Neural progenitor cell (in vitro differentiated cells): Measurements from ENCODE around the gene GCKR. TPM values are rescaled to one million over a fixed set of nuclear protein-coding genes. Genes with fewer than 3 reads are reported as not detected.

Experiments
- DNase-seq: peaks from one replicate; pipeline ENCODE4 v3.0.0-alpha.2; 2016; ENCODE audit warnings: low spot score
- H2AFZ ChIP-seq: fragments of 200-600 bp; sonication (generic); replicated peaks from 2 replicates; pipeline ENCODE4 v1.6.1; 2016; ENCODE audit warnings: antibody characterized with exemption
- H3F3A ChIP-seq: fragments of 200-600 bp; sonication (generic); 2 replicates; pipeline ENCODE4 v1.6.1; 2016; ENCODE audit warnings: antibody characterized with exemption, low read depth
- H3K27ac ChIP-seq: fragments of 200-600 bp; sonication (generic); 2 replicates; pipeline ENCODE4 v1.5.1; 2016; ENCODE audit warnings: mild to moderate bottlenecking
- H3K27me3 ChIP-seq: fragments of 200-600 bp; sonication (generic); 2 replicates; pipeline ENCODE4 v1.6.1; 2016; ENCODE audit warnings: mild to moderate bottlenecking, moderate library complexity
- H3K36me3 ChIP-seq: fragments of 200-600 bp; sonication (generic); 2 replicates; pipeline ENCODE4 v1.5.1; 2016
- H3K4me1 ChIP-seq: fragments of 200-600 bp; sonication (generic); 2 replicates; pipeline ENCODE4 v1.6.1; 2016; ENCODE audit warnings: mixed run types
- H3K4me2 ChIP-seq: fragments of 200-600 bp; sonication (generic); 2 replicates; pipeline ENCODE4 v1.6.1; 2016
- H3K4me3 ChIP-seq: fragments of 200-600 bp; sonication (generic); 2 replicates; pipeline ENCODE4 v1.5.1; 2016
- H3K79me2 ChIP-seq: fragments of 200-600 bp; sonication (generic); 2 replicates; pipeline ENCODE4 v1.6.1; 2016; ENCODE audit warnings: low read depth
- H3K9ac ChIP-seq: fragments of 200-600 bp; sonication (generic); 2 replicates; pipeline ENCODE4 v1.6.1; 2016
- H3K9me3 ChIP-seq: fragments of 200-600 bp; sonication (generic); 2 replicates; pipeline ENCODE4 v1.5.1; 2016; ENCODE audit warnings: low read depth
- H4K20me1 ChIP-seq: fragments of 200-600 bp; sonication (generic); 2 replicates; pipeline ENCODE4 v1.6.1; 2016; ENCODE audit warnings: low read depth
- H3K27ac Mint-ChIP-seq: 3 replicates; pipeline ENCODE4 v1.8.0; 2021; ENCODE audit warnings: mixed read lengths
- H3K27me3 Mint-ChIP-seq: 2 replicates; pipeline ENCODE4 v1.8.0; 2022; ENCODE audit warnings: low read depth, mild to moderate bottlenecking, inconsistent platforms, moderate library complexity, mixed read lengths; ENCODE audit not compliant: insufficient read depth
- H3K36me3 Mint-ChIP-seq: 3 replicates; pipeline ENCODE4 v1.8.0; 2021; ENCODE audit warnings: mixed read lengths
- H3K4me1 Mint-ChIP-seq: 3 replicates; pipeline ENCODE4 v1.8.0; 2021; ENCODE audit warnings: mixed read lengths
- H3K4me3 Mint-ChIP-seq: 3 replicates; pipeline ENCODE4 v1.8.0; 2021; ENCODE audit warnings: mild to moderate bottlenecking, moderate library complexity, mixed read lengths
- H3K9me3 Mint-ChIP-seq: 3 replicates; pipeline ENCODE4 v1.8.0; 2020; ENCODE audit warnings: mixed read lengths
- EZH2 ChIP-seq: fragments of 200-600 bp; sonication (generic); IDR thresholded peaks from 2 replicates; pipeline ENCODE4 v1.6.1; 2017; ENCODE audit warnings: antibody characterized with exemption, mild to moderate bottlenecking, moderate library complexity
- EZH2phosphoT487 ChIP-seq: fragments of 200-600 bp; sonication (generic); IDR thresholded peaks from 2 replicates; pipeline ENCODE4 v1.6.1; 2017; ENCODE audit warnings: antibody characterized with exemption
- total RNA-seq: library from RNA; depleted of rRNA; stranded (reverse); fragments of >200 nt; gene quantifications from 2 replicates; pipeline ENCODE4 v1.2.3, GENCODE V29; 2015; ENCODE audit warnings: low replicate concordance
- TF ChIP-seq, protein P1 (sequence below): fragments of 200-600 bp; sonication (generic); IDR thresholded peaks from 2 replicates; pipeline ENCODE4 v1.5.1; 2017; ENCODE audit warnings: antibody characterized with exemption, mild to moderate bottlenecking

Gene GCKR
- total RNA-seq, 1 donor from 2014 or later: not detected

DNA sequence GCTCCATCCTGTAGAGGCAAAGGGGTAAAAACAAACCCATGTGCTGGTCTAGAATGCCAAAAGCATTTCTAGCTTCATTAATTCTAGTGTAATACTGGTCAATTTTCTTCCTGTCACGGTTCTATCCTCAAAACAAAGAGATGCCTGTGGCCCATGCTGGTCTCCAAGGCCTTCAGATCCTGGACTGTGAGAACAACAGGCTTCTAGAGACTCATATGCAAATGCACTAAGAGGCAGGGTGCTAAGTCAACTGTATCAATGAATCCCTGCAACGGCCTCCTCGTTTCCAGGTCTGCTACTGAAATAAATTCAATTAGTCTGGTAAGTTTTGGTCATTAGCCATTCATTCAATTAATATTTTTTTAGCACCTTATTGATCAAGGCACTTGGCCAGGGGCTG is 11.1 kb upstream of the GCKR start:
- H3K27ac ChIP-seq: no peak overlapping the region
- H3K9me3 Mint-ChIP-seq: no peaks in the 10 kb centered on the region
- no peak overlapping the region for H2AFZ ChIP-seq
- no peak for DNase-seq
- no peaks in the 10 kb centered on the region for H3K4me1 ChIP-seq
- no peak overlapping the region for H3K4me3 Mint-ChIP-seq
- H3K79me2 ChIP-seq: no peaks in the 10 kb centered on the region
- H3K4me2 ChIP-seq: no peak overlapping the region
- H3F3A ChIP-seq: no peaks in the 10 kb centered on the region
- peaks cover 18% of the 10 kb centered on the region for H3K4me1 Mint-ChIP-seq
- H3K27ac Mint-ChIP-seq: no peak overlapping the region
- H3K36me3 Mint-ChIP-seq: peaks cover 8% of the 10 kb centered on the region
- H3K36me3 ChIP-seq: no peaks in the 10 kb centered on the region
- no peaks in the 10 kb centered on the region for H3K9me3 ChIP-seq
- no peaks in the 10 kb centered on the region for H3K27me3 Mint-ChIP-seq
- no peaks in the 10 kb centered on the region for H4K20me1 ChIP-seq
- TF ChIP-seq EZH2 (no peak), EZH2phosphoT487 (no peak)
- TF ChIP-seq, protein P1, sequence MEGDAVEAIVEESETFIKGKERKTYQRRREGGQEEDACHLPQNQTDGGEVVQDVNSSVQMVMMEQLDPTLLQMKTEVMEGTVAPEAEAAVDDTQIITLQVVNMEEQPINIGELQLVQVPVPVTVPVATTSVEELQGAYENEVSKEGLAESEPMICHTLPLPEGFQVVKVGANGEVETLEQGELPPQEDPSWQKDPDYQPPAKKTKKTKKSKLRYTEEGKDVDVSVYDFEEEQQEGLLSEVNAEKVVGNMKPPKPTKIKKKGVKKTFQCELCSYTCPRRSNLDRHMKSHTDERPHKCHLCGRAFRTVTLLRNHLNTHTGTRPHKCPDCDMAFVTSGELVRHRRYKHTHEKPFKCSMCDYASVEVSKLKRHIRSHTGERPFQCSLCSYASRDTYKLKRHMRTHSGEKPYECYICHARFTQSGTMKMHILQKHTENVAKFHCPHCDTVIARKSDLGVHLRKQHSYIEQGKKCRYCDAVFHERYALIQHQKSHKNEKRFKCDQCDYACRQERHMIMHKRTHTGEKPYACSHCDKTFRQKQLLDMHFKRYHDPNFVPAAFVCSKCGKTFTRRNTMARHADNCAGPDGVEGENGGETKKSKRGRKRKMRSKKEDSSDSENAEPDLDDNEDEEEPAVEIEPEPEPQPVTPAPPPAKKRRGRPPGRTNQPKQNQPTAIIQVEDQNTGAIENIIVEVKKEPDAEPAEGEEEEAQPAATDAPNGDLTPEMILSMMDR: no peak
- no peak overlapping the region for H3K4me3 ChIP-seq
- H3K27me3 ChIP-seq: no peaks in the 10 kb centered on the region
- H3K9ac ChIP-seq: no peak overlapping the region

DNA sequence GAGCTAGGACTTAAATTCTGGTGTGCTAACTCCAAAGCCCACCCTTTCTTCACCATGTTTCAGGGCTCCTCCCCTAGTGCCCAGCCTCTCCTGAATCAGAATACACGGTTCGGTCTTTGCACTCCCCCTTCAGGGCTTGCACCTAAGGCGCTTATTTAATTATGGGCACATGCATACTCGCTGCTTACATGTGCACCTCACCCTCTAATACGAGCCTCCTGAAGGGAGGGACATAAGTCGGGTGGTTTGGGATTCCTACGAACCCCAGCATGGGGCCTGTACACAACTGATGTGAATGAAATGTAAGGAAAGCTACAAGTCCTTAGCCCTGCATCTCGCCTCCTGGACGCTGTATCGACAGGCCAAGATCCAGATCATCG is 7.5 kb upstream of the GCKR start:
- Mint-ChIP-seq H3K36me3 (peaks cover 8% of the 10 kb centered on the region), H3K4me3 (peak overlapping the region; percentile 96), H3K4me1 (peaks cover 22% of the 10 kb centered on the region), H3K9me3 (no peaks in the 10 kb centered on the region), H3K27ac (no peak overlapping the region), H3K27me3 (peaks cover 5% of the 10 kb centered on the region)
- H3F3A ChIP-seq: peaks cover 5% of the 10 kb centered on the region
- H3K4me1 ChIP-seq: no peaks in the 10 kb centered on the region
- TF ChIP-seq, protein P1: no peak
- TF ChIP-seq EZH2: no peak
- TF ChIP-seq EZH2phosphoT487: no peak
- peak overlapping the region; percentile 75 for H2AFZ ChIP-seq
- H3K36me3 ChIP-seq: no peaks in the 10 kb centered on the region
- H3K27ac ChIP-seq: no peak overlapping the region
- no peaks in the 10 kb centered on the region for H3K9me3 ChIP-seq
- peak overlapping the region; percentile 81 for H3K4me2 ChIP-seq
- DNase-seq: peak; percentile 54
- H3K27me3 ChIP-seq: peaks cover 7% of the 10 kb centered on the region
- peak overlapping the region; percentile 70 for H3K4me3 ChIP-seq
- no peaks in the 10 kb centered on the region for H3K79me2 ChIP-seq
- H4K20me1 ChIP-seq: no peaks in the 10 kb centered on the region
- H3K9ac ChIP-seq: no peak overlapping the region

DNA sequence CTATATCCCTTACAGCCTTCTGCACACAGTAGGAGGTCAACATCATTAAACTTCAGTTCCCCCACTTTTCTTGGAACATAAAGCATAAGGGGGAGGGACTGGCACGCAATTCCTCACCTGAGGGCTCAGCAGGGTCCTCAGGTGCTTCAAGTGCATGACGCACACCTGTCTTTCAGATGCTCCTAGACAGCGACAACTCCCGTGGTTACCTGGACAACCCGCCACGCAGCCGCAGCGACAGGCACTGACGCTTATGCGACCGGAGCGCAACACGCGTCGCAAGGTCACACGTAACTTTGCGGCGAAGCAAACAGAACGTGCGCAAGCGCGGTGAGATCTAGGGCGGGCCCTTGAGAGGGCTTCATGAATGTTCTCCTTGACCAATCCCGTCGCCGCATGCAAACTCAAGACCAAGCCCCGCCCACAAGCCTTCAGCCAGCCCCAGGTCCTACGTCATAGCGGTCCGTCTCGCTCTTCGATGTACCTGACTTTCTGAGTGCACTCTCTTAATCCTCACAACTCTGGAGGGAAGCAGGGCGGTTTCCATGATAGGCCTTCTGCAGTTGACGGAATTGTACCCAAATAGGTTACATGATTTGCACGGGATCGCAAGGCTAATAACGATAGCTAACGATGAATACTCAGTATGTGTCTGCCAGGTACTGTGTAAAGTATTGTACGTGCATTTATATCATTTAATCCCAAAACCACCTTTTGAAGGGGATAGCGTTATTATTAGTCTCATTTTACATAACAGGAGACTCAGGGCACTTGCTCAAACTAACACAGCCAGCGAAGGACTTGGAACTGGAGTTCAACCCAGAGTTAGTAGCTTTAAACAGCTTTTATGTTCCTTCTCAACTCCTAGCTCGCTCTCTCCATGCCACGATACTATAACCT is 6.9 kb upstream of the GCKR start, which contains the start of gene IFT172:
Gene IFT172 (minus strand): TSS at position 246 of the 900 bp plus-strand sequence. CDS start 90 bp downstream, at position 156.
- H3K4me2 ChIP-seq: peak within 1 kb of the TSS; percentile 81
- DNase-seq: peak; percentile 100
- H3F3A ChIP-seq: peaks cover 11% of the 10 kb centered on the region
- Mint-ChIP-seq H3K9me3 (no peaks in the 10 kb centered on the region), H3K27me3 (peaks cover 5% of the 10 kb centered on the region), H3K27ac (peak within 1 kb of the TSS; percentile 6), H3K4me1 (peaks cover 22% of the 10 kb centered on the region), H3K4me3 (peak within 1 kb of the TSS; percentile 96), H3K36me3 (peaks cover 8% of the 10 kb centered on the region)
- H3K27me3 ChIP-seq: peaks cover 13% of the 10 kb centered on the region
- H3K79me2 ChIP-seq: no peaks in the 10 kb centered on the region
- no peaks in the 10 kb centered on the region for H3K4me1 ChIP-seq
- no peak for TF ChIP-seq EZH2phosphoT487
- no peaks in the 10 kb centered on the region for H3K36me3 ChIP-seq
- H3K9ac ChIP-seq: no peak within 1 kb of the TSS
- no peak within 1 kb of the TSS for H3K27ac ChIP-seq
- no peaks in the 10 kb centered on the region for H3K9me3 ChIP-seq
- H3K4me3 ChIP-seq: peak within 1 kb of the TSS; percentile 70
- peak within 1 kb of the TSS; percentile 75 for H2AFZ ChIP-seq
- H4K20me1 ChIP-seq: no peaks in the 10 kb centered on the region

DNA sequence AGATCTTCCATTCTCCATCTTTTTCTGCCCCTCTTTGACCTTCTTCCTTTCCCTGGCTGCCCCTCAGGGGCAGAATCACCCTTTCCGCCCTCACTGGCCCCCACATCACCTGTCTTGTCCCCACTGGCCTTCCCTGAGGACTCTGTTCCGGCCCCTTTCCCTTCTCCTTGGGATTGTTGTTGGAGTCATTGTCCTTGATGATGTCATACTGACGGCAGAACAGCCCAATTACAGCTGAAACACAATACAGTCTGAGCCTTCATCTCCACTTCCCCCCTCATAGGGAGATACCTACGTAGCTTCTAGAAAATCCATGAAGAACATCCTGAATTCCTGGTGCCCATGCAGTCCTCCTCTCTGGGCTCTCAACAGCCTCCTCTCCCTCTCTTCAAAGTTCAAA is 4.1 kb upstream of the GCKR start:
- DNase-seq: no peak
- H3K27ac ChIP-seq: no peak overlapping the region
- no peak overlapping the region for H3K9ac ChIP-seq
- no peak overlapping the region for H3K4me2 ChIP-seq
- peak overlapping the region; percentile 30 for H3K4me3 Mint-ChIP-seq
- no peaks in the 10 kb centered on the region for H3K9me3 ChIP-seq
- no peak overlapping the region for H3K27ac Mint-ChIP-seq
- no peaks in the 10 kb centered on the region for H3K79me2 ChIP-seq
- H4K20me1 ChIP-seq: no peaks in the 10 kb centered on the region
- H2AFZ ChIP-seq: no peak overlapping the region
- no peak overlapping the region for H3K4me3 ChIP-seq
- H3K4me1 ChIP-seq: no peaks in the 10 kb centered on the region
- H3K9me3 Mint-ChIP-seq: no peaks in the 10 kb centered on the region
- H3K27me3 Mint-ChIP-seq: peaks cover 25% of the 10 kb centered on the region
- H3K36me3 Mint-ChIP-seq: peaks cover 6% of the 10 kb centered on the region
- H3K27me3 ChIP-seq: peaks cover 39% of the 10 kb centered on the region
- TF ChIP-seq, protein P1: no peak
- TF ChIP-seq EZH2 (no peak), EZH2phosphoT487 (no peak)
- peaks cover 27% of the 10 kb centered on the region for H3K4me1 Mint-ChIP-seq
- H3F3A ChIP-seq: peaks cover 11% of the 10 kb centered on the region
- no peaks in the 10 kb centered on the region for H3K36me3 ChIP-seq
